GM10266 (cell line): ENCODE results near the gene TGFBR2.
A peak's percentile ranks its signal among the peaks of the same experiment; 100 is the strongest.

Experiments used
- DNase-seq: peaks from one replicate; pipeline ENCODE4 v3.0.0; 2012; ENCODE audit errors: extremely low spot score
- CTCF ChIP-seq: IDR thresholded peaks from 2 replicates; pipeline ENCODE4 v1.5.1; 2012; ENCODE audit warnings: mild to moderate bottlenecking, low read depth; ENCODE audit not compliant: control insufficient read depth, insufficient read depth; ENCODE audit errors: missing control alignments

Gene TGFBR2

GRCh38 chr3:30638685-30639412 lies 32.4 kb downstream of the TGFBR2 start:
- no peak for DNase-seq
- no peak for TF ChIP-seq CTCF

GRCh38 chr3:30639937-30640336 lies 33.5 kb downstream of the TGFBR2 start:
- TF ChIP-seq CTCF = no peak
- DNase-seq = peak; percentile 50

GRCh38 chr3:30640851-30641250 lies 34.5 kb downstream of the TGFBR2 start:
- no peak for TF ChIP-seq CTCF
- DNase-seq = no peak

- DNase-seq = no peak
- TF ChIP-seq CTCF = no peak
Measured at GRCh38 chr3:30641416-30642251, 35.2 kb downstream of the TGFBR2 start.

GRCh38 chr3:30642849-30643361 lies 36.5 kb downstream of the TGFBR2 start:
- TF ChIP-seq CTCF = no peak
- DNase-seq = no peak

DNA sequence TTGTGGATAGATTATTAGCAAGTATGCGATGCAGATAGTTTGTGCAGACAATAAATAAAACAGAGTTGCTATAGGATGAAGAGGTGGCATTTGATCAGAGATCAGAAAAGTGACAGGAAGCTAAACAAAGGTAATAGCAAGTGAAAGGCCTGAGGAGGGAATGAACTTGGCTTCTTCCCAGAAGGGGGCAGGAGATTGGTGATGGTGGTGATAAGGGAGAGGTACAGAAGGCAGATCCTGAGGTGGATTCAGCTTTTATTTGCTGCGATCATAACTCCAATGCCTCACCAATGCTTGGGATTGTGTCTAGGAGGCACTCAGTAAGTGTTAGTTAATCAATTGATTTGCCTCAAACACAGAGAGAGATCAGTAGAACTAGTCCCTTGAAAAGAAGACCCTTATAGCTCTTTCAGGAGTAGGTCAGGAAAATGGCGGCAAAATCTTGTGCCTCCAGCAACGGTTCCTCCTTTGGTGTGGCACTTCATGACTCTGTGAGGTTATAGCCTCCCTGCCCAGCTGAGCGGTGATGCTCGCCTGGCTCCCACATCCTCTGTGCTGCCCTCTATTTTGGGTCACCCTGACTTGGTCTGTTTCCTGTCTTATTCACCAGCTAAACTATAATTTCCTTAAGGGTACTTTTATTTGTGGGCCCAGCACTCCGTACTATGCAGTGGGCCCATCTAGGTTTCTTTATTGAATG lies 37.5 kb downstream of the TGFBR2 start:
- no peak for TF ChIP-seq CTCF
- no peak for DNase-seq
